ENCODE data around the gene SYK.
A peak's percentile ranks its signal among the peaks of the same experiment; 100 is the strongest.

Gene SYK

DNA sequence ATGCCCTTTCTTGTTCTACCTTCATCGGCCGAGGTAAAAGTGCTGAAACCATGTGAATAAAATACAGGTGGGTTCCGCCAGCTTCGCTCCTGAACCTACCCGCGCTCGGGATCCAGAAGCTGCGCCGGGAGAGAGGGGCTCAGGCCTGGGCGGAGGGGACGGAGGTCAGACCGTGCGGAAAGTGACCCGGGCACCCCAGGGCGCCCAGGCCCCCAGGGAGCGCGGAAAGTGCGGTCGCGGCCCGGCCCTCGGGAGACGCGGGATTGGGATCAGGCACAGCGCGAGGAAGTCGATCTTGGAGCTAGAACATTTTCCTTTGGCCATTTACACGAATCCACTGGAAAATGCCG is 329 bp downstream of the SYK start:
- DNase-seq = peak; percentile 33
- TF ChIP-seq, protein P1, sequence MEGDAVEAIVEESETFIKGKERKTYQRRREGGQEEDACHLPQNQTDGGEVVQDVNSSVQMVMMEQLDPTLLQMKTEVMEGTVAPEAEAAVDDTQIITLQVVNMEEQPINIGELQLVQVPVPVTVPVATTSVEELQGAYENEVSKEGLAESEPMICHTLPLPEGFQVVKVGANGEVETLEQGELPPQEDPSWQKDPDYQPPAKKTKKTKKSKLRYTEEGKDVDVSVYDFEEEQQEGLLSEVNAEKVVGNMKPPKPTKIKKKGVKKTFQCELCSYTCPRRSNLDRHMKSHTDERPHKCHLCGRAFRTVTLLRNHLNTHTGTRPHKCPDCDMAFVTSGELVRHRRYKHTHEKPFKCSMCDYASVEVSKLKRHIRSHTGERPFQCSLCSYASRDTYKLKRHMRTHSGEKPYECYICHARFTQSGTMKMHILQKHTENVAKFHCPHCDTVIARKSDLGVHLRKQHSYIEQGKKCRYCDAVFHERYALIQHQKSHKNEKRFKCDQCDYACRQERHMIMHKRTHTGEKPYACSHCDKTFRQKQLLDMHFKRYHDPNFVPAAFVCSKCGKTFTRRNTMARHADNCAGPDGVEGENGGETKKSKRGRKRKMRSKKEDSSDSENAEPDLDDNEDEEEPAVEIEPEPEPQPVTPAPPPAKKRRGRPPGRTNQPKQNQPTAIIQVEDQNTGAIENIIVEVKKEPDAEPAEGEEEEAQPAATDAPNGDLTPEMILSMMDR (IDR thresholded peaks at IDR 0.05; ENCODE audit: low read depth, low read length) = no peak
- Histone ChIP-seq H3K27ac (peak overlapping the region; percentile 99), H3K9me3 (ENCODE audit: severe bottlenecking) (no peaks in the 10 kb centered on the region), H3K27me3 (ENCODE audit: insufficient read depth, low read depth, severe bottlenecking) (no peaks in the 10 kb centered on the region), H3K36me3 (peaks cover 16% of the 10 kb centered on the region), H3K4me3 (ENCODE audit: low read depth, low read length) (peak overlapping the region; percentile 95)

GRCh38 chr9:90802386-90802985 is 867 bp downstream of the SYK start:
- Histone ChIP-seq H3K9me3 (ENCODE audit: severe bottlenecking) (no peaks in the 10 kb centered on the region), H3K27me3 (ENCODE audit: insufficient read depth, low read depth, severe bottlenecking) (no peaks in the 10 kb centered on the region), H3K27ac (peak overlapping the region; percentile 99), H3K36me3 (peaks cover 21% of the 10 kb centered on the region), H3K4me3 (ENCODE audit: low read depth, low read length) (peak overlapping the region; percentile 95)
- no peak for DNase-seq
- TF ChIP-seq, protein P1 (IDR thresholded peaks at IDR 0.05; ENCODE audit: low read depth, low read length) = no peak

- Histone ChIP-seq H3K27ac (peak overlapping the region; percentile 99), H3K4me3 (ENCODE audit: low read depth, low read length) (peak overlapping the region; percentile 95), H3K9me3 (ENCODE audit: severe bottlenecking) (no peaks in the 10 kb centered on the region), H3K36me3 (peaks cover 32% of the 10 kb centered on the region), H3K27me3 (ENCODE audit: insufficient read depth, low read depth, severe bottlenecking) (no peaks in the 10 kb centered on the region)
- no peak for DNase-seq
- TF ChIP-seq, protein P1 (IDR thresholded peaks at IDR 0.05; ENCODE audit: low read depth, low read length) = no peak
These were observed 2.4 kb downstream of the SYK start for GRCh38 chr9:90803860-90804593.

GRCh38 chr9:90805006-90805996 is 3.7 kb downstream of the SYK start:
- TF ChIP-seq, protein P1 (IDR thresholded peaks at IDR 0.05; ENCODE audit: low read depth, low read length) = no peak
- Histone ChIP-seq H3K4me3 (ENCODE audit: low read depth, low read length) (peak overlapping the region; percentile 95), H3K9me3 (ENCODE audit: severe bottlenecking) (no peaks in the 10 kb centered on the region), H3K36me3 (peaks cover 43% of the 10 kb centered on the region), H3K27ac (peak overlapping the region; percentile 99), H3K27me3 (ENCODE audit: insufficient read depth, low read depth, severe bottlenecking) (no peaks in the 10 kb centered on the region)
- DNase-seq = peak; percentile 92

DNA sequence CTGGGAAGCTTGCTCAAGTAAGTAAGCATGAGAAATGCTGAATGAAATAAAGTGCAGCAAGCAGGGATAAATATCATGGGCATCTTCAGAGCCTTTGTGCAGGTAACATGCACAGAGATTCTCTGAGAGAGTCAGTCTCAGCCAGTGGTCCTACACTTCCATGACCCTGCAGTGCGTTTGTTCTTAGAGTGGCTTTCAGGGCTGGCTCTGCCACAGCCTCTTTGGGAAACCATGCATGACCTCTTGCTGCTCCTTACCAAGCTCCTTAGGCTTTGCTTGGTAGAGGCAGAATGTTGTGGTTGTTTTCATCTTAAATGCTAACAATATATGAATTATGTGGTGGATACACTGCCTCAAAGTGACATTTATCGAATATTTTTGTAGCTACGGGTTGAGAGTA is 5.4 kb downstream of the SYK start:
- no peaks in the 10 kb centered on the region for H3K27me3 ChIP-seq (ENCODE audit: insufficient read depth, low read depth, severe bottlenecking)
- peaks cover 51% of the 10 kb centered on the region for H3K36me3 ChIP-seq
- H3K4me3 ChIP-seq (ENCODE audit: low read depth, low read length) = no peak overlapping the region
- peak overlapping the region; percentile 99 for H3K27ac ChIP-seq
- TF ChIP-seq, protein P1 (IDR thresholded peaks at IDR 0.05; ENCODE audit: low read depth, low read length) = no peak
- no peak for DNase-seq
- no peaks in the 10 kb centered on the region for H3K9me3 ChIP-seq (ENCODE audit: severe bottlenecking)

All from WERI-Rb-1 (cell line).